Spleen (tissue), 11 donors: ENCODE results near the gene GPRC5B. TPM values are rescaled to one million over a fixed set of nuclear protein-coding genes. Genes with fewer than 3 reads are reported as not detected.

Source experiments
- DNase-seq: peaks from one replicate; pipeline ENCODE4 v3.0.0-alpha.2; 2020
- H3K27ac ChIP-seq, 8 donors: fragments of 200-600 bp; sonication (generic) in 7 of 8; 1 replicate in 4 of 8; 2 replicates in 4 of 8; pipeline versions ENCODE4 v1.5.0 to v1.8.0; 2016 to 2021; ENCODE audit warnings: inconsistent platforms in 4 of 8, mild to moderate bottlenecking in 4 of 8, moderate library complexity in 1 of 8
- H3K27me3 ChIP-seq, 7 donors: fragments of 200-600 bp; sonication (generic) in 6 of 7; replicated peaks in 1 of 7; 1 replicate in 4 of 7; 2 replicates in 3 of 7; pipeline versions ENCODE4 v1.5.0 to v1.8.0; 2016 to 2021; ENCODE audit warnings: inconsistent platforms in 3 of 7, mild to moderate bottlenecking in 1 of 7
- H3K36me3 ChIP-seq, 6 donors: fragments of 200-600 bp; sonication (generic) in 5 of 6; 1 replicate in 4 of 6; 2 replicates in 2 of 6; pipeline versions ENCODE4 v1.5.0 to v1.8.0; 2016 to 2021; ENCODE audit warnings: inconsistent platforms in 2 of 6
- H3K4me1 ChIP-seq, 6 donors: fragments of 200-600 bp; sonication (generic) in 5 of 6; 1 replicate in 3 of 6; 2 replicates in 3 of 6; pipeline versions ENCODE4 v1.5.0 to v1.8.0; 2016 to 2021; ENCODE audit warnings: inconsistent platforms in 3 of 6
- H3K4me3 ChIP-seq, 8 donors: fragments of 200-600 bp; sonication (generic) in 7 of 8; 1 replicate in 4 of 8; 2 replicates in 4 of 8; pipeline versions ENCODE4 v1.5.0 to v1.8.0; 2016 to 2021; ENCODE audit warnings: inconsistent platforms in 4 of 8, mild to moderate bottlenecking in 4 of 8, moderate library complexity in 2 of 8
- H3K9me3 ChIP-seq, 8 donors: fragments of 200-600 bp; sonication (generic) in 7 of 8; 1 replicate in 4 of 8; 2 replicates in 4 of 8; pipeline versions ENCODE4 v1.5.0 to v1.8.0; 2016 to 2021; ENCODE audit warnings: inconsistent platforms in 4 of 8
- CTCF ChIP-seq, 11 experiments: fragments of 200-600 bp in 7 of 11; fragments of 450-650 bp in 4 of 11; sonication (generic) in 4 of 11; IDR thresholded peaks in 8 of 11; conservative IDR thresholded peaks in 3 of 11; 1 replicate in 7 of 11; 2 replicates in 4 of 11; pipeline versions ENCODE4 v1.4.0 to v1.8.0; 2016 to 2021; ENCODE audit warnings: antibody characterized with exemption in 11 of 11, inconsistent platforms in 4 of 11, mild to moderate bottlenecking in 1 of 11
- POLR2A ChIP-seq, 3 donors: fragments of 450-650 bp; IDR thresholded peaks; one replicate each; pipeline ENCODE4 v1.5.1; 2017; ENCODE audit warnings: antibody characterized with exemption in 3 of 3, mild to moderate bottlenecking in 1 of 3
- POLR2AphosphoS5 ChIP-seq, 3 donors: sonication (generic); formaldehyde crosslinking; IDR thresholded peaks; one replicate each; pipeline ENCODE4 v1.5.1; 2017; ENCODE audit warnings: antibody characterized with exemption in 3 of 3
- WGBS, 5 donors: extraction: QIAGEN DNeasy Blood & Tissue Kit in 3 of 5; methylation state at CpG; one replicate each; pipeline versions ENCODE4 v1.1.5 to v1.1.7; 2013 to 2018; 5-methylcytosine and 5-hydroxymethylcytosine counted together
- intact Hi-C: fragments of 100-400 bp; cut with DNase I; formaldehyde crosslinking; loops from one replicate; pipeline ENCODE4 v1.15.0; 2023; ENCODE audit warnings: low total_unique reads
- polyA plus RNA-seq, 3 donors: library from polyadenylated mRNA; stranded (reverse); fragments of 200-250 nt; gene quantifications; one replicate each; pipeline ENCODE4 v1.2.1, GENCODE V29; 2013
- total RNA-seq, 7 donors: library from RNA; depleted of rRNA in 3 of 7; stranded (reverse); fragments of >200 nt in 3 of 7; fragmentation: NEBNext Ultra II Directional in 4 of 7; extraction: Animal tissue kit (Norgen Biotek cat#: 25700) in 4 of 7; gene quantifications; one replicate each; pipeline versions ENCODE4 v1.1.0 to v1.2.1, GENCODE V29; 2016 to 2021
- donor health status: healthy with polysubstance abuse.
- donor health status: DM: no; HTN: no; CAD: no; lungs with moderate emphysema.
- donor health status: DM: no; HTN: no; CAD: no.
- donor health status: Bipolar disorder and iron deficiency.
- donor health status: healthy.
- donor health status: DM: no; HTN: no; CAD: no.
- donor health status: DM: yes; HTN: yes; CAD: no.

Gene GPRC5B
- total and polyA plus RNA-seq, 10 donors: 4.0 to 8.6 (median 6.5) TPM

- intact Hi-C loops: no loop called here
Measured at GRCh38 chr16:19928432-19928831, 43.8 kb upstream of the GPRC5B start.

DNA sequence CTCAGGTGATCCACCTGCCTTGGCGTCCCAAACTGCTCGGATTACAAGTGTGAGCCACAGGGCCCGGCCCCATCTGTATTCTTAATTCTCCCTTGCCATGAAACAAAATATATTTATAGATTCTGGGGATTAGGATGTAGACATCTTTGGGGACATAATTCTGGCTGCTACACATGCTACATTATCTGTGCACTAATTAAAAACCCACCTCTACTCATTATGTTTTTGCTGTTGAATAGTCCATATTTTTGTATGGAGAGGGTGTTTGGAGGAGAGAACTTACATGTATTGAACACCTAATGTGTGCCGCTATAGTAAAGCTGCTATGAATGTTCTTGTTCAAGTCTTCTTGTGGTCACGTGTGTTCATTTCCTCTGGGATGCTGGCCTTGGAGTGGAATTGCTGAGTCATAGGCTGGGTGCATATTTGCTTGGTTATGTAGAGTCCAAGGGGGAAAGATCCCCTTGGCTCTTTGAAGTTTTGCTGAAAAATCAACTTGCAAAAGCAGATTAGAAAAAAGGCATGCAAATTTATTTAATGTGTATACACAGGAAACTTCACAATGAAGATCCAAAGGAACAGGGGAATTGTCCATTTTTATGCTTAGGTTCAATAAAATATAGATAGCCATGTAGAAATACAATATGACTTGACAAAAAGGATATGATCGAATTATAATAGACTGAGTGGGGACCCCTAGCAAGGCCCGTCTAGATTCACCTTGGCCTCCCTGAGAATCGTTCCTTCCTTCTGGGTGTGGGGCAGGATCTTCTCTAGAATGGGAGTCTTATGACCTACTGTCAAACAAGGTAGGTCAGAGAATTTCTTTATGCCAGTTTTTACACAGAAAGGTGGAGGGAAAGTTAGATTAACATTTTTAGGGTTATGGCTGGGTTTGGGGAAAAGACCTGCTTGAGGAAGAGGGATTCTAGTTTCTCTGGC lies 42.1 kb upstream of the GPRC5B start:
- no peaks in the 10 kb centered on the region for H3K9me3 ChIP-seq
- WGBS, 5 donors: 71 to 83% (median 76%) methylated on average over 8 of the region's 8 CpGs
- peaks cover 0 to 6% (median 0%) of the 10 kb centered on the region in 7 donors for H3K27me3 ChIP-seq
- no peaks in the 10 kb centered on the region for H3K4me1 ChIP-seq
- H3K27ac ChIP-seq: no peak overlapping the region
- no peak for DNase-seq
- H3K4me3 ChIP-seq: no peak overlapping the region
- intact Hi-C loops: no loop called here
- no peak for TF ChIP-seq CTCF (IDR thresholded peaks at IDR 0.05 in 8 of 11, conservative IDR thresholded peaks at IDR 0.05 in 3 of 11)
- TF ChIP-seq POLR2A (IDR thresholded peaks at IDR 0.05): no peak
- no peak for TF ChIP-seq POLR2AphosphoS5 (IDR thresholded peaks at IDR 0.05)
- no peaks in the 10 kb centered on the region for H3K36me3 ChIP-seq

More at GRCh38 chr16:19928432-19928831, 43.8 kb upstream of the GPRC5B start:
- 53 to 76% (median 65%) methylated on average over 1 of the region's 1 CpG for WGBS, 5 donors
- H3K27me3 ChIP-seq: peaks cover 0 to 11% (median 0%) of the 10 kb centered on the region in 7 donors
- H3K4me3 ChIP-seq: no peak overlapping the region
- H3K9me3 ChIP-seq: no peaks in the 10 kb centered on the region
- H3K27ac ChIP-seq: no peak overlapping the region
- no peaks in the 10 kb centered on the region for H3K4me1 ChIP-seq
- TF ChIP-seq POLR2A (IDR thresholded peaks at IDR 0.05) (no peak), POLR2AphosphoS5 (IDR thresholded peaks at IDR 0.05) (no peak), CTCF (IDR thresholded peaks at IDR 0.05 in 8 of 11, conservative IDR thresholded peaks at IDR 0.05 in 3 of 11) (no peak)
- H3K36me3 ChIP-seq: no peaks in the 10 kb centered on the region
- DNase-seq: no peak

GRCh38 chr16:19923396-19923795 lies 38.7 kb upstream of the GPRC5B start:
- no peak for DNase-seq
- no peak overlapping the region for H3K27ac ChIP-seq
- H3K4me3 ChIP-seq: no peak overlapping the region
- intact Hi-C loops: no loop called here
- H3K9me3 ChIP-seq: no peaks in the 10 kb centered on the region
- TF ChIP-seq POLR2AphosphoS5 (IDR thresholded peaks at IDR 0.05): no peak
- peaks cover 0 to 10% (median 0%) of the 10 kb centered on the region in 7 donors for H3K27me3 ChIP-seq
- no peaks in the 10 kb centered on the region for H3K4me1 ChIP-seq
- H3K36me3 ChIP-seq: no peaks in the 10 kb centered on the region
- WGBS, 5 donors: 58 to 77% (median 67%) methylated on average over 5 of the region's 5 CpGs

- H3K9me3 ChIP-seq: no peaks in the 10 kb centered on the region
- no peaks in the 10 kb centered on the region for H3K36me3 ChIP-seq
- no peaks in the 10 kb centered on the region for H3K4me1 ChIP-seq
- 91 to 94% (median 93%) methylated on average over 7 of the region's 7 CpGs for WGBS, 5 donors
- H3K27ac ChIP-seq: no peak overlapping the region
- DNase-seq: no peak
- H3K4me3 ChIP-seq: no peak overlapping the region
- intact Hi-C loops: no loop called here
- no peak for TF ChIP-seq CTCF (IDR thresholded peaks at IDR 0.05 in 8 of 11, conservative IDR thresholded peaks at IDR 0.05 in 3 of 11)
- TF ChIP-seq POLR2A (IDR thresholded peaks at IDR 0.05): no peak
- H3K27me3 ChIP-seq: peaks cover 0 to 10% (median 0%) of the 10 kb centered on the region in 7 donors
Measured at GRCh38 chr16:19919142-19919541, 34.5 kb upstream of the GPRC5B start.
